H9 (cell line): Measurements from ENCODE around the gene RBMS3. TPM values are rescaled to one million over a fixed set of nuclear protein-coding genes. Genes with fewer than 3 reads are reported as not detected.

Experiments used
- DNase-seq: peaks from one replicate; pipeline ENCODE4 v3.0.0-alpha.2; 2017
- H2AFZ ChIP-seq: one replicate; pipeline ENCODE4 v1.6.1; 2013; ENCODE audit warnings: mild to moderate bottlenecking, low read length, control low read depth, moderate library complexity
- H2AK5ac ChIP-seq: 2 replicates; pipeline ENCODE4 v1.6.1; 2013; ENCODE audit warnings: low read length, control low read depth, mixed read lengths; ENCODE audit not compliant: insufficient read length
- H2BK120ac ChIP-seq: one replicate; pipeline ENCODE4 v1.6.1; 2013; ENCODE audit warnings: low read depth, mild to moderate bottlenecking, low read length, control low read depth, inconsistent platforms; ENCODE audit not compliant: poor library complexity, severe bottlenecking
- H2BK12ac ChIP-seq: 2 replicates; pipeline ENCODE4 v1.6.1; 2013; ENCODE audit warnings: low read length, control low read depth, mixed read lengths, low read depth; ENCODE audit not compliant: insufficient read length
- H2BK15ac ChIP-seq: 2 replicates; pipeline ENCODE4 v1.6.1; 2013; ENCODE audit warnings: low read depth, low read length, control low read depth
- H2BK20ac ChIP-seq: one replicate; pipeline ENCODE4 v1.6.1; 2013; ENCODE audit warnings: low read depth, mild to moderate bottlenecking, low read length, control low read depth, inconsistent platforms; ENCODE audit not compliant: poor library complexity, severe bottlenecking
- H2BK5ac ChIP-seq: 2 replicates; pipeline ENCODE4 v1.6.1; 2013; ENCODE audit warnings: low read length, control low read depth, mixed read lengths; ENCODE audit not compliant: insufficient read length
- H3K14ac ChIP-seq: 2 replicates; pipeline ENCODE4 v1.6.1; 2013; ENCODE audit warnings: low read length, control low read depth; ENCODE audit not compliant: insufficient read depth
- H3K18ac ChIP-seq: 2 replicates; pipeline ENCODE4 v1.6.1; 2013; ENCODE audit warnings: low read depth, mild to moderate bottlenecking, mixed read lengths, low read length, control low read depth; ENCODE audit not compliant: insufficient read length
- H3K23ac ChIP-seq: 2 replicates; pipeline ENCODE4 v1.6.1; 2013; ENCODE audit warnings: low read length, control low read depth, mixed read lengths, low read depth; ENCODE audit not compliant: insufficient read length
- H3K23me2 ChIP-seq: 2 replicates; pipeline ENCODE4 v1.6.1; 2013; ENCODE audit warnings: low read depth, mild to moderate bottlenecking, mixed read lengths, low read length, control low read depth; ENCODE audit not compliant: insufficient read length, poor library complexity, severe bottlenecking
- H3K27ac ChIP-seq: 2 replicates; pipeline ENCODE4 v1.5.1; 2013; ENCODE audit warnings: low read length, control low read depth, mixed read lengths, low read depth; ENCODE audit not compliant: insufficient read length
- H3K27me3 ChIP-seq: 2 replicates; pipeline ENCODE4 v1.6.1; 2013; ENCODE audit warnings: low read length, control low read depth, inconsistent platforms; ENCODE audit not compliant: insufficient read depth
- H3K4ac ChIP-seq: 2 replicates; pipeline ENCODE4 v1.6.1; 2013; ENCODE audit warnings: low read depth, mild to moderate bottlenecking, control low read depth, inconsistent platforms, low read length, moderate library complexity
- H3K4me1 ChIP-seq: 2 replicates; pipeline ENCODE4 v1.6.1; 2013; ENCODE audit warnings: low read length, control low read depth, inconsistent platforms; ENCODE audit not compliant: insufficient read depth
- H3K4me2 ChIP-seq: 2 replicates; pipeline ENCODE4 v1.6.1; 2013; ENCODE audit warnings: low read length, control low read depth, mixed read lengths; ENCODE audit not compliant: insufficient read length, insufficient read depth
- H3K56ac ChIP-seq: 2 replicates; pipeline ENCODE4 v1.6.1; 2013; ENCODE audit warnings: low read depth, mild to moderate bottlenecking, mixed read lengths, low read length, control low read depth; ENCODE audit not compliant: insufficient read length
- H3K79me1 ChIP-seq: 2 replicates; pipeline ENCODE4 v1.6.1; 2013; ENCODE audit warnings: low read depth, mild to moderate bottlenecking, moderate library complexity, low read length, control low read depth, inconsistent platforms; ENCODE audit not compliant: insufficient read depth, poor library complexity, severe bottlenecking
- H3K79me2 ChIP-seq: 2 replicates; pipeline ENCODE4 v1.6.1; 2013; ENCODE audit warnings: low read length, control low read depth, inconsistent platforms; ENCODE audit not compliant: insufficient read depth
- H3K9ac ChIP-seq: 2 replicates; pipeline ENCODE4 v1.6.1; 2013; ENCODE audit warnings: low read length, control low read depth, mixed read lengths; ENCODE audit not compliant: insufficient read length; ENCODE audit errors: extremely low read depth
- H3K9me3 ChIP-seq: one replicate; pipeline ENCODE4 v1.6.1; 2013; ENCODE audit warnings: low read depth, low read length, inconsistent platforms; ENCODE audit not compliant: control insufficient read depth
- H3T11ph ChIP-seq: one replicate; pipeline ENCODE4 v1.6.1; 2013; ENCODE audit warnings: mild to moderate bottlenecking, low read length, control low read depth, inconsistent platforms
- H4K20me1 ChIP-seq: one replicate; pipeline ENCODE4 v1.6.1; 2013; ENCODE audit not compliant: control insufficient read depth, insufficient read length, insufficient read depth
- H4K5ac ChIP-seq: 2 replicates; pipeline ENCODE4 v1.6.1; 2013; ENCODE audit warnings: low read depth, mild to moderate bottlenecking, mixed read lengths, low read length, control low read depth; ENCODE audit not compliant: insufficient read length
- H4K8ac ChIP-seq: replicated peaks from 2 replicates; pipeline ENCODE4 v1.6.1; 2013; ENCODE audit warnings: low read length, control low read depth, mixed read lengths, low read depth; ENCODE audit not compliant: insufficient read length
- H4K91ac ChIP-seq: 2 replicates; pipeline ENCODE4 v1.6.1; 2013; ENCODE audit warnings: low read depth, mild to moderate bottlenecking, moderate library complexity, mixed read lengths, low read length, control low read depth; ENCODE audit not compliant: insufficient read length
- H3K27ac Mint-ChIP-seq, 3 experiments: 2 replicates in 2 of 3; 3 replicates in 1 of 3; pipeline ENCODE4 v1.8.0; 2020 to 2021; ENCODE audit warnings: mixed read lengths in 3 of 3, mild to moderate bottlenecking in 1 of 3, moderate library complexity in 1 of 3
- H3K27me3 Mint-ChIP-seq: 2 replicates; pipeline ENCODE4 v1.8.0; 2021; ENCODE audit warnings: low read depth, mild to moderate bottlenecking, moderate library complexity, mixed read lengths
- H3K36me3 Mint-ChIP-seq, 3 experiments: 2 replicates in 2 of 3; 3 replicates in 1 of 3; pipeline ENCODE4 v1.8.0; 2020 to 2021; ENCODE audit warnings: low read depth in 3 of 3, mixed read lengths in 3 of 3; ENCODE audit not compliant: insufficient read depth in 1 of 3
- H3K4me1 Mint-ChIP-seq, 2 experiments: 2 replicates each; pipeline ENCODE4 v1.8.0; 2020; ENCODE audit warnings: mixed read lengths in 2 of 2
- H3K4me3 Mint-ChIP-seq, 2 experiments: 2 replicates in 1 of 2; 3 replicates in 1 of 2; pipeline ENCODE4 v1.8.0; 2020 to 2021; ENCODE audit warnings: mild to moderate bottlenecking in 2 of 2, mixed read lengths in 2 of 2, moderate library complexity in 1 of 2
- H3K9me3 Mint-ChIP-seq, 2 experiments: 2 replicates in 1 of 2; 3 replicates in 1 of 2; pipeline ENCODE4 v1.8.0; 2020; ENCODE audit warnings: mild to moderate bottlenecking in 2 of 2, mixed read lengths in 2 of 2, moderate library complexity in 1 of 2
- CTCF ChIP-seq: fragments of 200-600 bp; sonication (generic); conservative IDR thresholded peaks from 3 replicates; pipeline ENCODE4 v1.8.0; 2021; ENCODE audit warnings: antibody characterized with exemption, mild to moderate bottlenecking
- WGBS: extraction: QIAGEN DNeasy Blood & Tissue Kit; methylation state at CpG from one replicate; pipeline ENCODE4 v1.1.7; 2013; ENCODE audit warnings: missing lambda C conversion rate, low lambda C conversion rate, mixed read lengths; ENCODE audit not compliant: insufficient read length; ENCODE audit errors: extremely low coverage; 5-methylcytosine and 5-hydroxymethylcytosine counted together
- total RNA-seq: library from RNA; stranded (reverse); gene quantifications from 2 replicates; pipeline ENCODE4 v1.2.1, GENCODE V29; 2021

Gene RBMS3
- total RNA-seq, 1 experiment from 2014 or later: 8.1 TPM

GRCh38 chr3:30044515-30044914 is 763.6 kb downstream of the RBMS3 start:
- H3K4ac ChIP-seq: no peak overlapping the region
- H3K4me1 ChIP-seq: no peaks in the 10 kb centered on the region
- peaks cover 0 to 5% (median 4%) of the 10 kb centered on the region in 3 experiments; a peak in 4 of 7 replicates for H3K36me3 Mint-ChIP-seq
- H3K79me2 ChIP-seq: no peaks in the 10 kb centered on the region
- H2AK5ac ChIP-seq: no peak overlapping the region
- H2BK12ac ChIP-seq: no peak overlapping the region
- H2BK120ac ChIP-seq: no peak overlapping the region
- H2BK15ac ChIP-seq: no peak overlapping the region
- no peak overlapping the region for H3T11ph ChIP-seq
- peaks cover 0 to 3% of the 10 kb centered on the region in 2 experiments; a peak in 1 of 5 replicates for H3K9me3 Mint-ChIP-seq
- H3K79me1 ChIP-seq: no peaks in the 10 kb centered on the region
- H3K27ac ChIP-seq: no peak overlapping the region
- H3K23ac ChIP-seq: no peak overlapping the region
- H3K56ac ChIP-seq: no peak overlapping the region
- no peaks in the 10 kb centered on the region for H3K27me3 ChIP-seq
- no peak overlapping the region for H3K4me2 ChIP-seq
- no peak overlapping the region for H2BK20ac ChIP-seq
- no peaks in the 10 kb centered on the region for H4K20me1 ChIP-seq
- TF ChIP-seq CTCF: no peak
- H2AFZ ChIP-seq: no peak overlapping the region
- H4K8ac ChIP-seq: no peak overlapping the region
- H3K4me1 Mint-ChIP-seq: peaks cover 18 to 21% of the 10 kb centered on the region in 2 experiments
- WGBS: no CpG with 5 or more reads among the region's 4 CpGs
- H2BK5ac ChIP-seq: no peak overlapping the region
- no peak overlapping the region for H3K9ac ChIP-seq
- no peak overlapping the region for H3K18ac ChIP-seq
- H3K4me3 Mint-ChIP-seq: no peak overlapping the region
- H3K9me3 ChIP-seq: no peaks in the 10 kb centered on the region
- H3K27ac Mint-ChIP-seq: no peak overlapping the region
- no peaks in the 10 kb centered on the region for H3K23me2 ChIP-seq
- DNase-seq: no peak
- H4K5ac ChIP-seq: no peak overlapping the region
- H3K27me3 Mint-ChIP-seq: no peaks in the 10 kb centered on the region; the same call in 1 of the 2 replicates
- H3K14ac ChIP-seq: no peak overlapping the region
- H4K91ac ChIP-seq: no peak overlapping the region
